ENCODE results near the gene GPX7.

The GPX7 gene

DNA sequence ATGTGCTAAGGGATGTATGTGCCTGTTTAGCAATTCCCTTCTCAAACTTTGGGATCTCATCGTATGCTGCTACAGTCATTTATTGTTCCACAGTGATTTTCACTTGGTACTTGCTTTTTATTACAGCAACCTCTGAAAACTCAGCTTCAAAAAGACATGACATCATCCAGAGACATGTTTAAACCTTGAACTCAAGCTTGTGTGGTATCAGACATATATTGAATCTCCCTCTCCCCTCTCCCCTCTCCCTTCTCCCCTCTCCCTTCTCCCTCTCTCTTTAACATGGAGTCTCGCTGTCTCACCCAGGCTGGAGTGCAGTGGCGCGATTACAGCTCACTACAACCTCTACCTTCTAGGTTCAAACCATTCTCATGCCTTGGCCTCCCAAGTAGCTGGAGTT lies 29.8 kb upstream of the GPX7 start:
- TF ChIP-seq GATA3 (IDR thresholded peaks at IDR 0.05; ENCODE audit: low read depth, low read length) (no peak), GATA2 (IDR thresholded peaks at IDR 0.05; ENCODE audit: low read depth, low read length) (no peak)

DNA sequence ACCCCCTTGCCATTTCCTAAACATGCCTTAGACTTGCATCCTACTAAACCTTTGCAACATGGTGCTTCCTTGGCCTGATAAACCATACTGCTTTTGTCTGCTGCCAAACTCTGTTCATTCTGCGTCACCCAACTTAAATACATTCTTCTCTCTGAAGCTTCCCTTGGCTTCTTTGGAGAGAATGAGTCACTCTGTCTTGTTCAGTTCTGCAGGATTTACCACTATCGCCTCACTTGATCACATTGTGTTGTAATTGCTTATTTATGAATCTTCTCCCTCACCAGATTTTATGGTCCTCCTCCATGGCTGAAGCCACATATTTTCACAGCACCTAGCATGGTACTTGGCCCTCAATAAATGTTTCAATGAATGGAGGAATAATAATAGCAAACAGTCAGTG lies 27.6 kb upstream of the GPX7 start:
- no peak for TF ChIP-seq GATA3 (IDR thresholded peaks at IDR 0.05; ENCODE audit: low read depth, low read length)
- no peak for TF ChIP-seq GATA2 (IDR thresholded peaks at IDR 0.05; ENCODE audit: low read depth, low read length)

- TF ChIP-seq GATA2 (IDR thresholded peaks at IDR 0.05; ENCODE audit: low read depth, low read length) (no peak), GATA3 (IDR thresholded peaks at IDR 0.05; ENCODE audit: low read depth, low read length) (no peak)
These were observed 26.1 kb upstream of the GPX7 start for GRCh38 chr1:52576074-52576473.

GRCh38 chr1:52579415-52579814 lies 22.8 kb upstream of the GPX7 start:
- TF ChIP-seq GATA3 (IDR thresholded peaks at IDR 0.05; ENCODE audit: low read depth, low read length) (no peak), GATA2 (IDR thresholded peaks at IDR 0.05; ENCODE audit: low read depth, low read length) (no peak)

DNA sequence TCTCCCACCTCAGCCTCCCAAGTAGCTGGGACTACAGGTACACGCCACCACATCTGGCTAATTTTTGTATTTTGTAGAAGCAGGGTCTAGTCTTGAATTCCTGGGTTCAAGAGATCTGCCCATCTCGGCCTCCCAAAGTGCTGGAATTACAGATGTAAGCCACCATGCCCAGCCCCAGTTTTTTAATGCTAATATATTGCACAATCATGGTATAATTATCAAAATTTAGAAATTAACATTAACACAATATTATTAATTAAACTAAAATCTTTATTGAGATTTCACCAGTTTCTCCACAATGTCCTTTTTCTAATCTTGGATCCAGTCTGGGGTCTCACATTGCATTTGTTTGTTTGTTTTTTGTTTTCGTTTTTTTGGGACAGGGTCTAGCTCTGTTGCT lies 21.9 kb upstream of the GPX7 start:
- TF ChIP-seq GATA2 (IDR thresholded peaks at IDR 0.05; ENCODE audit: low read depth, low read length) (no peak), GATA3 (IDR thresholded peaks at IDR 0.05; ENCODE audit: low read depth, low read length) (no peak)

- TF ChIP-seq GATA3 (IDR thresholded peaks at IDR 0.05; ENCODE audit: low read depth, low read length) (no peak), GATA2 (IDR thresholded peaks at IDR 0.05; ENCODE audit: low read depth, low read length) (no peak)
These were observed 20.0 kb upstream of the GPX7 start for GRCh38 chr1:52582116-52582696.

DNA sequence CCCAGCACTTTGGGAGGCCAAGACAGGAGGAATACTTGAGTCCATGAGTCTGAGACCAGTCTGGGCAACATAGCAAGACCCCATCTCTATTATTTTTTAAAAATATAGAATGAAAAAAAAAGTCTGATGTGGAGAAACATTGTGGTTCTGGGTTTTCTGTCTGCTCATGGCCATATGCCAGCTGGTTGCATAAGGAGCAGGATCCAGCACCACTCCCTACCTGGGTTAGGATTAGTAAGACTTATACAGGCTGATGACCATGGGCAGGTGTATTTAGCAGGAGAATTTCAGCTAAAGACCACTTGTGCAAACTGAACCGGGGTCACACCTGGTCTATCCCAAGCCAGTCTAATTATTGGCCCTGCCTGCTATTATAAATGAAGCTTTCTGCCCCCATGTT lies 16.7 kb upstream of the GPX7 start:
- no peak for TF ChIP-seq GATA2 (IDR thresholded peaks at IDR 0.05; ENCODE audit: low read depth, low read length)
- no peak for TF ChIP-seq GATA3 (IDR thresholded peaks at IDR 0.05; ENCODE audit: low read depth, low read length)

DNA sequence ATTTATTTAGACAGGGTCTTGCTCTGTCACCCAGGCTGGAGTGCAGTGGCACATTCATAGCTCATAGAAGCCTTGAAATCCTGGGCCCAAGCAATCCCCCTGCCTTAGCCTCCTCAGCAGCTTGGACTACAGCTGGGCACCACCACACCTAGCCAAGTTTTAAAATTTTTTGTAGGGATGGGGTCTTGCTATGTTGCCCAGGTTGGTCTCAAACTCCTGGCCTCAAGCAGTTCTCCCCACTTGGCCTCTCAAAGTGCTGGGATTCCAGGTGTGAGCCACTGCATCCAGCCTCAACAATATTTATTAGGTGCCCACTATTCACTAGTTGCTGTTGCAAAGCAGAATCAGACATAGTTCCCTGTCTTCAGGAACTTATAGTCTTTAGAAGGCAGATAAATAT lies 14.1 kb upstream of the GPX7 start:
- no peak for TF ChIP-seq GATA3 (IDR thresholded peaks at IDR 0.05; ENCODE audit: low read depth, low read length)
- TF ChIP-seq GATA2 (IDR thresholded peaks at IDR 0.05; ENCODE audit: low read depth, low read length), result no peak

DNA sequence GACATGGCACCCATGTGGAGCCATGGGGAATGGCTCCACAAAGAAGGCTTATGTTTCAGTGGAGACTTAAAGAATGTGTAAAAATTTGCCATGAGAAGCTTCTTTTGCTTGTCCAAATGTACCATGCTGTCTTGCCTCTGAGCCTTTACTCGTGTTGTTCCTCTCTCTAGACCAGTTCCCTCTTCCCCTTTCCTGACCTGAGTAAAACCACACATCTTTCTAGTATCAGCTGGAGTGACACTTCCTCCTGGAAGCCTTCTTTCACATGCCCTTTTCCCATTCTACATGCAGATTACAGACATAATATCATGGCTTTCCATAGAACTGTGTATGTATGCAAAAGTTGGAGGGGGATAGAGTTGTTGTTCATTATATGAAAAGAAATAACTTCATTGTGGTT lies 13.6 kb upstream of the GPX7 start:
- TF ChIP-seq GATA2 (IDR thresholded peaks at IDR 0.05; ENCODE audit: low read depth, low read length), result no peak
- no peak for TF ChIP-seq GATA3 (IDR thresholded peaks at IDR 0.05; ENCODE audit: low read depth, low read length)

DNA sequence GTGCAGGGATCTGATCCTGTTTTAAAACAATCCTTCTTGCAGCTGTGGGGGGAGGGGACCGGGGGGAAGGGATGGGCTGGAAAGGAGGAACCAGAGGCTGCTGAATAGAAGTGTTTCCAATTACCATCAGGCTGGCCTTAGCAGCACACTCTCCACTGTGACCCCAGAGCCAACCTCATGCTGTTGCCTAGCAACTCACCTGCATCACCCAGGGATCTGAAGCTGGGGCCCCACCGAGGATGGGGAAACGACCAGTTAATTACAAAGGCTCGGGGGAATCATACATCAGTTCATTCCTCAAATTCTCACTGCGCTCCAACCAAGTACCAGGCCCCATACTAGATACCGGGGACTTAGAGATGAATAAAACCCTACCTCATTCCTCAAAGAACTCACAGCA lies 11.9 kb upstream of the GPX7 start:
- TF ChIP-seq GATA3 (IDR thresholded peaks at IDR 0.05; ENCODE audit: low read depth, low read length), result no peak
- no peak for TF ChIP-seq GATA2 (IDR thresholded peaks at IDR 0.05; ENCODE audit: low read depth, low read length)

GRCh38 chr1:52592637-52593323 lies 9.4 kb upstream of the GPX7 start:
- TF ChIP-seq GATA3 (IDR thresholded peaks at IDR 0.05; ENCODE audit: low read depth, low read length) (no peak), GATA2 (IDR thresholded peaks at IDR 0.05; ENCODE audit: low read depth, low read length) (no peak)

DNA sequence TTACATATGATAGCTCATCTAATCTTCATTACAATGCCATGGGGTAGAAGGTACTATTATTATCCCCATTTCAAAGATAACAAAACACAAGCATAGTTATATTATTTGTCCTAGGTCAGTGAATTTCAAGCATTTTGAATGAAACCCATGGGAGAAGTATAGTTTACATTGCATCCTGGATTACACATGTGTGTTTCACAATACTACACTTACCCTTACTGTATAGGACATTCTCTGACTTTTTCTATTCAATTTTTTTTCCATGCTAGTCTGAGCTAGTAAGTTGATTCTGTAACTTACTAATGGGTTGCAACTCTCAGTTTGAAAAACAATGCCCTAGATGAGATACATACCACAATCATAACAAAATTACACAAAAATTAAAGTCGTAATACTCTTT lies 8.7 kb upstream of the GPX7 start:
- no peak for TF ChIP-seq GATA3 (IDR thresholded peaks at IDR 0.05; ENCODE audit: low read depth, low read length)
- TF ChIP-seq GATA2 (IDR thresholded peaks at IDR 0.05; ENCODE audit: low read depth, low read length), result no peak

DNA sequence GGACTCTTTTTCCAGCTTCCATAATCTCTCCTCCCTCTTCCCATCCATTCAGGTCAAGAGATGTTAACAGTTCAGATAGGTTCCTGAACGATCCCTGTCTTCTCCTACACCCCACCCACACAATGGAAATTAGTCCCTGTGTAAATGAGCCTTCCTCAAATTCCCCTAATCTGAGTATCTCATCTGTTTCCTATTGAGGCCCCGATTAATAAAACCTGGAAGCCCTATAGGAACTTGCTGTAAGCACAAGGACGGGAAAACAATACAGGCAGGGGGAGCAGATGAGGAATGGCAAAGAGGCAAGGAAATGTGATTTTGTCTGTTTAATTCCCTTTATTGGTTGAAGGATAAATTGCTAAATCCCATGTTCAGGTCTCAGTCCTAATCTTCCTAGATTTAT lies 7.1 kb upstream of the GPX7 start:
- TF ChIP-seq GATA2 (IDR thresholded peaks at IDR 0.05; ENCODE audit: low read depth, low read length) (no peak), GATA3 (IDR thresholded peaks at IDR 0.05; ENCODE audit: low read depth, low read length) (no peak)

DNA sequence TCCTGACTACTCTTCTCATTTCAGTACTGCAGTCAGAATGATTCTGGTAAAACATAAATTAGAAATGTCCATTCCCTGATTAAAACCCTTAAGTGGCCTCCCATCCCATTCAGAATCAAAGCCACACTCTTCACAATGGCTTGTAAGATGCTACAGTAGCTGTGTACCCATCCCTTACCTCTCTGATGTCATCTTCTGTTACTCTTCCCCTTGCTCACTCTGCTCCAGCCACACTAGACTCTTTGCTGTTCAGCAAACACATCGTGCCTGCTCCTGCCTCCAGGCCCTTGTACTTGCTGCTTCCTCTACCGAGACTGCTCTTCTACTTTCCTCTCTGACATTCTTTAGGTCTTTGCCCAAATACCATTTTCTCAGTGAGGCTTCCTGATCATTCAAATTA lies 4.3 kb upstream of the GPX7 start:
- TF ChIP-seq GATA3 (IDR thresholded peaks at IDR 0.05; ENCODE audit: low read depth, low read length) (no peak), GATA2 (IDR thresholded peaks at IDR 0.05; ENCODE audit: low read depth, low read length) (no peak)

- TF ChIP-seq GATA2 (IDR thresholded peaks at IDR 0.05; ENCODE audit: low read depth, low read length) (no peak), GATA3 (IDR thresholded peaks at IDR 0.05; ENCODE audit: low read depth, low read length) (no peak)
These were observed 3.4 kb upstream of the GPX7 start for GRCh38 chr1:52598729-52599128.
